HT1080 (cell line): Measurements from ENCODE around the gene BCAR3. TPM values are rescaled to one million over a fixed set of nuclear protein-coding genes. Genes with fewer than 3 reads are reported as not detected.

ENCODE experiments used
- DNase-seq: peaks from one replicate; pipeline ENCODE4 v3.0.0-alpha.2; 2015; ENCODE audit warnings: low read depth
- total RNA-seq: library from RNA; depleted of rRNA; stranded (reverse); fragments of >200 nt; shearing (Covaris generic); gene quantifications from 2 replicates; pipeline ENCODE4 v1.2.3, GENCODE V29; 2014

Gene BCAR3
- total RNA-seq, 1 experiment from 2014 or later, result 163 TPM

DNA sequence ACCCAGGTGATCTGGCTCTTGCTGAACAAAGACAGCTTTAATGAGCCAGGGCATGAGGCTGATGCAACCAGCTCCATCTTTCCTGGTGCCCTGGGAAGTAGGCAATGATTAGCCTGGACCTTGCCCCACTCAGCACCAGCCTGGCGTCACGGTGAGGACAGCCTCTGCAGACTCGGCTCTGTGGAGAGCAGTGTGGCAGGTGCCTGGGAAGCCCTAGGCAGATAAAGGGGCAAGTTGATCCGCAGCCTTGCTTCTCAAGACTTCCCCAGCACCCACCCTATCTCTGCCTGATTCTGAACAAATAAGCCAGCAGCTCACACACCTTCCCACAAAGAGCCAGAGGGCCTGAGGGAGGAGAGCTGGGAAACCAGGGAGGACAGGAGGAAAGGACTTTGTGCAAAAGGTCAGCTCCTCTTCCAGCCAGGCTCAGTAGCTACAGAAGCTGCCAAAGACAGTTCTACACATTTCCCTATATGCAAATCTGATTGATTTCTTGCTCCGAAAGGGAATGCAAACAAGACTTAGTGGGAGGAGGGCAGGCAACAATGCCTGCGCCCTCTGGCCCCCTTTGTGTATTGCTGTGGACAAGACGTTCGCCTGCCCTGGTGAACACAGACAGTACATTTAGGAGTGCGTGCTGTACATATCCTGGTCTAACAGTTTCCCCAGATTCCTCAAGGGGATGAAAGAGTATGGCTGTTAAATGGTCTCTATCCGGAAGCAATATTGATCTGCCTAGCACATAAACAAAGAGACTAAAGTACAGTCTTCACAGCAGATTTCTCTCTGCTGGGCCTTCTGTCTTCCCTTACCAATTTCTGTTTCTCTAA is 63.8 kb downstream of the BCAR3 start:
- DNase-seq, result no peak

DNA sequence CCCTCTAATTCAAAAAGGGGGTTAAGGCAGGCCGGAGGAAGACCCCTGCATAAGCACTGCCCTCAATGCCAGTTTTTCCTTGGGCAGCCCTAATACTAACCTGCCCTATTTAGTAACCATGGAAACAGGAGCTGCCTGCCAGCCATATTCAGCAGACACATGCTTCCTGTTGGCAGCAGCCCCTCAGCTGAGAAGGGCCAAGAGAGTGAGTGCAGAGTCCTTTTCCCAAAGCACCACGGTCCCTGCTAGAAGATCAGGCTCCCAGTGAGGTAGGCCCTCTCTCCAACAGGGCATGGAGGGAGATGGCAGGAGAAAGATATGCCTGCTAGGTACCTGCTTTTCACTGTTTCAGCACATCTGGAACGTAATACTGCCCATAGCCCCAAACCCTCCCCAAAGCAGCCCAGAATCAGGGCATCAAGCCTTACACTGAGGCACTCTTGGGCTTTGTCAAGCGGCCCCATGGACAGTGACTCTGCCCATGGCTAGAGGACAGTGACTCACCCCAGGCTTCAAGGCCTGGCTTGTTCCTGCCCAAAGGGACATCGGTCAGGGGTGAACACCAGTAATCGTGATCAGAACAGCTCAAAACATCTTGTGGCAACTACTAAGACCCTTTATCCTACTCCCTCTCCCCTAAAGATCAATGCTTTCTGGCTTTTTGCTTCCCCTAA is 64.5 kb downstream of the BCAR3 start:
- DNase-seq, result peak; percentile 62

DNA sequence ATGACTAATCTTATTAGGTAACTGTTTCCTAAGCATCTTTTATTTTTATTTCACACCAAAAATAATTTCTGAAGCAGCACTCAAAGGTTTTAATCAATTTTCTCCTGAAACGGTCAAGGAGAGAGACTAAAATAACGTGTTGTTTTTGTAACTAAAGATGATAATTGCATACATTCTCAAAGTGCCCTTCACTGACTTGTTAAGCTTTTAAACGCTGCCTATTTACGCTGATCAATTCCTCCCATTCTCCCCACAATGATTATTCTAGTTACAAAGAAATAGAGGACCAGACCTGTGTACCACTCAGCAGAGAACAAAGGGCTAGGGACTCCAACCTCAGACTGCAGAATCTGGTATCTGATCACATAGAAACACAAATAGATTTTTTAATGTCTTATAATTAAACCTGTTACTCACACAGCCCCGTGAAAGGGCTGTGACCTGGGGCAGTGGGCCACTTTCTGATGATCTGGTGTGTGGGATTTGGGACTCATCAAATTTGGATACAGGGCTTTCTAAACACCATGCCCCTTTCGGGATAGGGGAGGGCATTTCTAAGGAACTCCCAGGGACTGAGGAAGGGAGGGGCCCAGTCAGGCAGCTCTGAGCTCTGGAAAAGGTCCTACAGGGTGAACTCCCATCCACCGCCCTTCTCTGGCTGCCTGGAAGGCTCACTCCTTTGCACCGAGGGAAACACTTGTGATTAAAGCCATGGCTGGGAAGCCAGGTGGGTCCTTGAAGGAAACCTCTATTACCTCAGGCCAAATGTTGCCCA is 65.2 kb downstream of the BCAR3 start:
- no peak for DNase-seq

DNA sequence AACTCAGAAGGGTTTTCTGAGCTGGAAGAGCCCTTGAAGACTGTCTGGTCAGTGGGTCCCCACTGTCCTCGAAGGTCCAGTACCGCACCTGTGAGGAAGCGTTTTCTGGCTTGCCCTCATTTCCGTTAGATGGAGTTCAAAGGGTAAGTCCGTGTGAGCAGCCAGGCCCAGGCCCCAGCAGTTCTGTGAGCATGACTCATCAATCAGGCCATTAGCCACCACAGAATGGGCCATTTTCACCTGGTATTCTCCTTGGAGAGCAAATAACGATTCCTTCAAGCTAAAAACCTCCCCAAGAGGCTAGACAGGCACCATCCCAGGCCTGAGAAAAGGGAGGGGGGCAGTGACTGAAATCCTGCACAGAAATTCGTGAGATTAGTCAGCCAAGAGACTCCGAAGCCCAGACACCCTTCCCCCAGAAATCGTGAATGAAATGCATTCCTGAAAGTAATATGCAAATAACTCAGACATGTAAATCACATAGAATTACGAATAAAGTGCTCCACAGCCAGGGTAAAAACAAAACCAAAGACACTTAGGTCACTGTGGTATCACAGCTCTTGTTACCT is 66.0 kb downstream of the BCAR3 start:
- DNase-seq, result peak; percentile 73

DNA sequence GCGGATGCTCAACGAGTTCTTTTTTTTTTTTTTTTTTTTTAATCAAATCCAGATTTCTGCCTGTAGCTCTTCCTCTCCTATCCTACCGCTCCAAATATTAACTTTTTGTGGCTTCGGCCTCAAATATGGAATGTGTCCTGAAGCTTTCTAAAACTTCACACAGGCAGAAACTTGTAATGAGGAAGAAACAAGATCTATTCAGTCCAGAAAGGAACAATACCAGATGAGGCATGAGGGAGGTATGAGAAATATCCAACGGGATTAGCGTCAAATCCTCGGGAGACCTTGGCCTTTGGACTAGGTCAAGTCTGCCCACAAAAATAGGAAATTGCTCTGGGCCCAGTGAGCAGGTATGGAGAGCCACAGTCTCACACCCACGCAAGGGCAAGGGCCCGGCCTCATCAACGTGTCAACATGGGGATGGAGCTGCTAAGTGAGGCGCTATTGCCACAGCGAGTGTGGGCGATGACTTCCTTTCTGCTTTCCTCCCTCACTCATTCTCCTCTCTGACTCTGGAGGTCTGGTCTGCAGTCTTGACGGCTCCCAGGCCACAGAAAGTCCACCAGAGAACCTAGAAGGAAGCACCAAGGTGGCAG is 66.6 kb downstream of the BCAR3 start:
- DNase-seq, result no peak

DNA sequence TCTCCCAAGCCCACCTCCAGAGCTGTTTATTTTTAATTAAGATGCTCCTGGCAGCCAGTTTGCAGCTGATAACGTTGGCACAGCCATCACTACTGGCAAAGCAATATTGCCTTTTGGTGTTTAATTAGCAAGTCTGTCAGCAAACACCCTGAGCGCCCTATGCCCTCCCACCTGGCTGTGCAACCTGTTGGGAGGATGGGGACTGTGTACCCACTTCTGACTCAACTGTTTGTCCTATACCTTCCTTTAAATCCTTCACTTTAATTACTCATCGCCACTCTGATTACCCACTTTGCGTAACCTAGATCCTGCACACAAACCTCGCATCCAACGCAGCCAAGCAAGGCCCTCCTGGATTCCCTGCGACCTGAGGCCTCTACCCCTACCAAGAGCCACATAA is 67.1 kb downstream of the BCAR3 start:
- DNase-seq, result no peak

DNA sequence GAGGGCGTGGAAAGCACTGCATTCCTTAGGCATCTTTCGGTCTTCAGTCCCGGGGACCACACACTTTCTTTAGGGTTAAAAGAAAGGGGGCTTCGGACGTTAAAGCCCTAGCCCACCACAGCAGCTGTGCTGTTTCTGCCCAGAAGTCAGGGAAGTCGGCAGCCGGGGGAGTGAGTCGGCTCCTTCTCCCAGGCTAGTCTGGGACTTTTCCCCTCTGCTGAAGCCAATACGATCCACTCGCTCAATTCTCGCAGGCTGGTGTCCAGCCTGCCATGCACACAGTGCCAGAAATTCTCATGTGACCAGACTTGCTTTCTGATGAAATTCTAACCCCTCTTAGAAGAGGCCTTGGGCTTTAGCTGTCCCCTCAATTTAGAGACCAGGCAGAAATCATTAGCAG is 67.7 kb downstream of the BCAR3 start:
- DNase-seq, result no peak

DNA sequence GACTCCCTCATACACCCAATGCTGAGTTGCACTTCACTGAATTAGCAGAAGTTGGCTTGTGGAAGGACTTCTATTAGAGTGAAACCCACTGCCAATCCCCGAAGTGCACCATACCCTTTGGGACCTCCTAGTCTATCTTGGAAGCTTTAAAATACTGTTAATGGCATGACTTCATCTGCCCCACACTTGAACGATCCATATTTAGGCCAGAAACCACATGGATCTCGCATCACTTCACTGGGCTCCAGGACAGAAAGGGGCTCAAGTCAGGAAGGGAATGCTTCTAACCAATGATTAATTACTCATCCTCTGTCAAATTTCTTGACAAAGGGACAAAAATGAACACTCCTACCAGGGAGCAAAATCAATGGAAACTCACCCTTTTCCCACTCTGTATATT is 69.1 kb downstream of the BCAR3 start:
- no peak for DNase-seq

GRCh38 chr1:93611668-93612067 is 70.0 kb downstream of the BCAR3 start:
- no peak for DNase-seq

GRCh38 chr1:93609536-93609935 is 72.1 kb downstream of the BCAR3 start:
- no peak for DNase-seq

GRCh38 chr1:93608187-93609109 is 73.2 kb downstream of the BCAR3 start:
- DNase-seq, result peak; percentile 58

DNA sequence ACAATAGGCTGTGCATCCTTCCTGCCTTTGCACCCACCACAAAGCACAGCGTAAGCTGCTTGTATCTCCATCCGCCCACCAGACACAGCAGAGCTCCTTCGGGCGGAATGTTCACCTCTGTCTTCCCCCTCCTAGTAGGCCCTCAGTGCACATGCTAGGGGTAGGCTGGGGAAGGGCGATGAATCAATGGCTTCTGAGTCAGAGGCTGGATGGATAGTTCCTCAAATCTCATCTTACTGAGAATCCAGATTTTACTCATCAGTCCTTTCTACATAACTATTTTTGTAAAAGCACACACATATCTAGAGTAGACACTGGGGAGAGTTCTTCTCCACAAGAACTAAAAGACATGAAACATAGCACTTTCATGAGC is 73.8 kb downstream of the BCAR3 start:
- DNase-seq, result peak; percentile 62

GRCh38 chr1:93605812-93606512 is 75.7 kb downstream of the BCAR3 start:
- peak; percentile 92 for DNase-seq

- DNase-seq, result no peak
Measured at GRCh38 chr1:93605026-93605568, 76.5 kb downstream of the BCAR3 start.

- no peak for DNase-seq
Measured at GRCh38 chr1:93604411-93604810, 77.2 kb downstream of the BCAR3 start.

DNA sequence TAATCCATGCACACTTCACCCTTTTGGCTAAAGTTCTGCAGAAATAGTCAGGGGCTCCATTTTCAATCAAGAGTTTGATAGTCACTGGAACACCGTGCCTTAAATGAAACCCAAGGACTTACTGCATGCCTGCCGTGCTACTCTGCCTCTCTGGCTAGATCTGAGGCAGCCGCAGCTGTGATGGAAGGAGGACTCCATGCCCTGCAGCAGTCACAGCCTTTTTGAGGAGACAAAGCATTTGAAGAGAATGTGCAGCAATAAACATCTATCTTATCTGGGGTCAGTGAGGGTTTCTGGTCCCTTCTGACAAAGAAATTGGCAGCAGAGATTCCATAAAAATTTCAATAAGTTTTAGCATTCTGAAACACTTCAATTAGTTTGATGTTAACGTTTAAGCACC is 78.0 kb downstream of the BCAR3 start:
- no peak for DNase-seq

- DNase-seq, result no peak
Measured at GRCh38 chr1:93603106-93603505, 78.5 kb downstream of the BCAR3 start.

- DNase-seq, result no peak
Measured at GRCh38 chr1:93602101-93602500, 79.5 kb downstream of the BCAR3 start.

DNA sequence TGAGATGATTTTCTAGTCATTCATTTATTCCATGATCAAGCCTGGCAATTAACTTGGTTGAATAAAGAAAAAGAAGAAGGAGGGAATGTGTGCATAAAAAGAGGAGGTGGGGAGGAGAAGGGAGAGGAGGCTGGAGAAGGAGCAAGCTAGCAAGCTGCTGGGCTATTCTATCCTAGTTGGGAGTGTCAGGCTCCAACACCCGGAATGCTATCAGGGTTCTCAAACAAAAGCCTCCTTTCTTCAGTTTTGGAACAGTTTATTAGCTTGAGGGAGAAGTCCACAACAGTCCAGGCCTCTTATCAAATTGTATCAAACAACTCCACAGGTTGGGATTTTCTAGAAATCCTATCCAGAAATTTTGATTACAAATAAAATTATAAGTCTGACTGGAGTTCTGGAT is 80.0 kb downstream of the BCAR3 start:
- DNase-seq, result no peak
